HTERT RPE-1 (cell line): ENCODE results near the gene MYO6.
"Not testable (repeated sequence)": the region's sequence is repeated elsewhere in the genome, so short reads cannot be mapped to it uniquely, and the experiment has no call there.

ENCODE experiments used
- in situ Hi-C: fragments of 300-500 bp; cut with MboI; formaldehyde crosslinking; loops from 4 replicates; pipeline ENCODE4 v1.14.3; 2020; ENCODE audit warnings: low sequenced_read_pairs

Gene MYO6

DNA sequence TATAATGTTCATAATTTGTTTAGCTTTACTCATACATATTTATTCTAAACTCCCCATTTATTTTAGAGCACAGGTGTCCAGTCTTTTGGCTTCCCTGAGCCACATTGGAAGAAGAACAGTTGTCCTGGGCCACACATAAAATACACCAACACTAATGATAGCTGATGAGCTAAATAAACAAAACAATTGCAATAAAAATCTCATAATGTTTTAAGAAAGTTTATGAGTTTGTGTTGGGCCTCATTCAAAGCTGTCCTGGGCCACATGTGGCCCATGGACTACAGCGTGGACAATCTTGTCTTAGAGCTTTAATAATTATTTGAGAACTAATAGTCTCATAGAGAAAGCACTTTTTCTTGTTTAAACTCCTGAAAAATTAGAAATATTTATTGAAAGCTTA lies 131.3 kb downstream of the MYO6 start:
- in situ Hi-C loops: no loop called here

DNA sequence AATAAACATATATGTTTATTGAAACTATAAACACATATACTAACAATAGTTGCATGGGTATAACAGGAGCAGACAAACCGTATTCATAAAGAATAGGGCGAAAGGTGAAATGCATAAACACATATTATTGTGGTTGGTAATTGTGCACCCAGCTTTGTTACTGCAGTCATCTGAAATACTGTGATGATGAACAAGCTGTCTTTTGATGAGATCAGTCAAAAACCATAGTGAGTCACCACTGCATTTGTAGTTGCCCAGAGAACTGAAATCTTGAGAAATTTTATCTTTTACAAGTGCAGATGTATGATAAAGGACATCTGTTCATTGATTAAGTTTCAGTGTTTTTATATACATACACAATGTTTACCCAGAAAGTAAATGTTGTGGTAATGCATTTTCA lies 133.7 kb downstream of the MYO6 start:
- in situ Hi-C loops: no loop called here

DNA sequence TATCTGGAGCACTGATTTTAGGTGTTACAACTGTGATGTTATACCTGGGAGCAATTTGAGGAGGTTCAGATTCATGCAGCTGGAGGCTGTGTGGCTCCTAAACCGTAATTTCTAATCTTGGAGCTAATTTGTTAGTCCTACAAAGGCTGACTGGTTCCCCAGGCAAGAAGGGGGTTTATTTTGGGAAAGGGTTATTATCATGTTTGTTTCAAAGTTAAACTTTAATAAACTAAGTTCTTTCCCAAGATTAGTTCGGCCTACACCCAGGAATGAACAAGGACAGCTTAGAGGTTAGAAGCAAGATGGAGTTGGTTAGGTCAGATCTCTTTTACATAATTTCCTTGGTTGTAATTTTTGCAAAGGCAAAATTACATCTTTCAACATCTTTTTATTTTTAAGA lies 135.8 kb downstream of the MYO6 start:
- in situ Hi-C loops: no loop called here

DNA sequence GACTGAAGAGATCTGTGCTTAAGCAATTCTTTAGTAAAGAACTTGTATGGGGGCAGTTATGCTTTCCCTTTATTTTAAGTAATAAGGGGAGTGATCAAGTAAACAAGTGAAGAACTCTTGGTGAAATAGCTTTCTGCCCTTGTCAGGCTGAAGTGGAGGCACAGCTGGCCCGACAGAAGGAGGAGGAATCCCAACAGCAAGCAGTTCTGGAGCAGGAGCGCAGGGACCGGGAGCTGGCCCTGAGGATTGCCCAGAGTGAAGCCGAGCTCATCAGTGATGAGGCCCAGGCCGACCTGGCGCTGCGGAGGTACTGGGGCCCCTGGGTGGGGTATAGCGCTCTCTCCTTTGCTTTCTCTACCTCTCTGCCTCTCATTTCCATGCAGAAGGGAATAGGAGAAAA lies 143.3 kb downstream of the MYO6 start:
- in situ Hi-C loops: no loop called here

DNA sequence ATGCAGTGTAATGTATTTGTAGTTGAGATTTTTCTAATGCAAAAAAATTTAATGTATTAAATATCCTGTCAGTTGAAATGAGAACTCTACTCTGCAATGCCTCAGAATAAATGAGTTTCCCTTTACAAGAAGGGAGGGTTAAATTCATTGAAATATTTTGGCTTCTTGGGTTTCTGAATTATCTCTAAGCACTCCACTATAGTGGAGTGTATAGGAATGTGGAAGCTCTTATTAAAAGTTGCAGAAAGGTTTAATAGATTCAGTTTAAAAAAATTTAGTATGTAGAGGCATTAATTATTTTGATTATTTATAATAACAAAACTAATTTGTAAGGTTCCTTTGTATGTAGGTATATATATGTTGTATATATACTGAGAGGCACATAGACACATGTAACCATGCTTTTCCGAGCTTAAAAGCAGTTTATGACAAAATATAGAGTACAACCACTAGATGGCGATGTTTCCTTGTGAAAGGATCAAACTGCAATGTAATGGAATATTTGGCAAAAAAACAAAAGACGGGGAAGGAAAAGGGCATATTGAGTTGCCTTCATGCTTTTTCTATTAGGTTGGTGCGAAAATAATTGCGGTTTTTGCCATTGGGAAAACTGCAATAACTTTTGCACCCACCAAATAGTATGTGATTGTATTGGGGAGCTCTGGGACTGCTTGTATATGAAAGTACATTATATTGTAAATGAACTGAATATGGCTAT lies 144.2 kb downstream of the MYO6 start:
- in situ Hi-C loops: no loop called here

DNA sequence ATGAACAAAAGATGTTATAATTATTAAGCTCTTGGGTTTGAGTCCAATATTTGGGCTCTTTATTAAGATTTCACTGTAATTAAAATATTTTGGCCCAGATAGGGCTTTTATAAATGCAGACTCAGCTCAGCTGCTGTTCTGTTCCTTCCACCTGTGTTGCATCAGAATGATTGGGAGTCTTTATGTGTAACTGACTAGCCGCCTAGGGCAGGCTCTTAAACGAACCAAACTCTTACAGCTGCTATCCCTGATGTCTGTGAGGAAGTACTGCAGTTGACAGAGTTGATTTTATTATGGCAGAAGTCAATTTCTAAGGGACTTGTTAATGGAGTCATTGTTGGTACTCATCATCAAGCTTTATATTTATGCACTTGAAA lies 144.7 kb downstream of the MYO6 start:
- in situ Hi-C loops: no loop called here

DNA sequence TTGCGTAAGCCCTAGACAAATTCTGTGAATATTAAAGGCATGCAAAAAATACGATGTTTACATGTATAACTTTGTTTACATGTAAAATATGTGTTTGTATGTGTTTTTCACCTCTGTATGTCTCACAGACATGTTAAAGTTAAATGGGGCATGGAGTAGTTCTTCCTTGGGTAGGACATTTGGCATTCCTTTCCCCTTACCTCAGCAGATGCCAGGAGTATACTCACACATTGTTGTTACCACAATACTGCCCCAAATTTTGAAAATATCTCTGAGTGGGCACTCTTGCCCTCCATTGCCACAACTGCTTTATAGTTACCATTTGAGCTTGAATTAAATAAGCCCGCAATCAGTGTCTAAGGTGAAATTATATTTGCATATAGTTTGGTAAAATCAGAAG lies 147.5 kb downstream of the MYO6 start:
- in situ Hi-C loops: no loop called here

DNA sequence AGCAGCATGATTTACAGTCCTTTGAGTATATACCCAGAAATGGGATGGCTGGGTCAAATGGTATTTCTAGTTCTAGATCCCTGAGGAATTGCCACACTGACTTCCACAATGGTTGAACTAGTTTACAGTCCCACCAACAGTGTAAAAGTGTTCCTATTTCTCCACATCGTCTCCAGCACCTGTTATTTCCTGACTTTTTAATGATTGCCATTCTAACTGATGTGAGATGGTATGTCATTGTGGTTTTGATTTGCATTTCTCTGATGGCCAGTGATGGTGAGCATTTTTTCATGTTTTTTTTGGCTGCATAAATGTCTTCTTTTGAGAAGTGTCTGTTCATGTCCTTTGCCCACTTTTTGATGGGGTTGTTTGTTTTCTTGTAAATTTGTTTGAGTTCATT lies 151.2 kb downstream of the MYO6 start:
- in situ Hi-C loops: not testable (repeated sequence)

DNA sequence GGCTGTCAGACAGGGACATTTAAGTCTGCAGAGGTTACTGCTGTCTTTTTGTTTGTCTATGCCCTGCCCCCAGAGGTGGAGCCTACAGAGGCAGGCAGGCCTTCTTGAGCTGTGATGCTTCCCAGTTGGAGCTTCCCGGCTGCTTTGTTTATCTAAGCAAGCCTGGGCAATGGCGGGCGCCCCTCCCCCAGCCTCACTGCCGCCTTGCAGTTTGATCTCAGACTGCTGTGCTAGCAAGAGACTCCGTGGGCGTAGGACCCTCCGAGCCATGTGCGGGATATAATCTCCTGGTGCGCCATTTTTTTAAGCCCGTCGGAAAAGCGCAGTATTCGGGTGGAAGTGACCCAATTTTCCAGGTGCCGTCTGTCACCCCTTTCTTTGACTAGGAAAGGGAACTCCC lies 156.1 kb downstream of the MYO6 start:
- in situ Hi-C loops: not testable (repeated sequence)

DNA sequence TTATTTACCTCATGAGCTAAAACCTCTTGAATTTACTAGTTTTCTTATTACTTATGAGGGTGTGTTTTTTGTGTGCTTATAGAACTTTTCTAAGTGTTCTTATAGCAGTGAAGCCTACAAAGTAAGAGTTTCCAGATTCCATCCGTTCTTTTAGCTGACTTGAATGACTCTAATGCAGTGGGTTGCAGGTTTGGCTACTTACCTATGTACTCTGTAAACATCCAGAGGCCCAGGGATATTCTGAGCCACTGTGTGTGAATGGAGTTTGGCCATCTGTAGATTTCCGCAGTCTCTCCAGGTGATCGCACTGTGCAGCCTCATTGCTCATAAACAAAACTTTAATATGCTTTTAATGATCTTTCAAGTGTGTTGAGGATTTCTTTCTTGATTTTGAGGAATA lies 157.8 kb downstream of the MYO6 start:
- in situ Hi-C loops: no loop called here

DNA sequence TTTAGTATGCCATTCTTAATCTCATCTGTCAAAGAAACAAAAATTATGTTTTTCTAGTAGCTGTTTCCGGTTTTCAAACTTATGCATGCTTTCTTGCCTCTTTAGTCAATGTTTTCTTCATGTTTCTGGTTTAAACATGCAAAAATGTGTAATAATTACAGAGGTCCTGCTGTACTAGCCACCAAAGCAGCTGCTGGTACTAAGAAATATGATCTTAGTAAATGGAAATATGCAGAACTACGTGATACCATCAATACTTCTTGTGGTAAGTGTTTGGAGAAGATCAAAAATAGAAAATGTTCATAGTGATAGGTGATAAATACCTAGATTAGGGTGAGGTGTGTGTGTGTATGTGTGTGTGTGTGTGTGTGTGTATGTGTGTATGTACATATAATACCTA lies 158.4 kb downstream of the MYO6 start:
- in situ Hi-C loops: no loop called here

DNA sequence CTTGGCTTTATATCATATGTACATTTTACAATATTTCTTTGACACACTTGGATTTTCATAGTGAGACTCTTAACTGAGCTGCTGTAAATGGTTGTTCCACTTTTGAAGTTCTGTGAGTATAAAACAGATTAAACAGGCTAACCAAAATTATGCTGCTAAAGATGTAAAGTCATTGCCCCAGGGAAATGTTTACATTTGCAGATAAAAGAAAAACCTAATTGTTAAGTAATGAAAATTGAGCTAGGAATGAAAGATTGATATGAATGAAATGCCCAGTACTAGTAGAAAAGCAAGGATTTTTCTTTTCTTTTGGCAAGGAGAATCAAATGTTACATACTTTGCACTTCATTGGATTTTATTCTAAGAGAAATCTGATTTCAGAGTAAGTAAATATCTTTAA lies 164.0 kb downstream of the MYO6 start:
- in situ Hi-C loops: no loop called here

DNA sequence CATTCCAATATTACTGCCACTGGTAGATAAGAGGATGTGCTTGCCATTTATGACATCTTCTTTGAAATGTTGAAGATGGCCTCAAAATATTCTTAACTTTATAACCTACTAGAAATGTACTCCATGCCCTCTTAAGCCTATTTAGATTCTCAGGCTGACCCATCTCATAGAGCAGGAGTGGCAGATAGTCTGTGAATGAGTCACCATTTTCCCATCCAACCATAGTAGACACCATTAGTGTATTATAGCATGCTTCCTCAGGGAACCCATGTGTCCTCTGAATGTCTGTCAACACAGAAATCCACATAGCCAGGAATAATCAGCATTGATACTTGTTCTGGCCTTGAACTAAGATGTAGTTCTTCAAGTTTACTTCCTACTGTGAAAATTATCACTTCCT lies 173.2 kb downstream of the MYO6 start:
- in situ Hi-C loops: no loop called here

DNA sequence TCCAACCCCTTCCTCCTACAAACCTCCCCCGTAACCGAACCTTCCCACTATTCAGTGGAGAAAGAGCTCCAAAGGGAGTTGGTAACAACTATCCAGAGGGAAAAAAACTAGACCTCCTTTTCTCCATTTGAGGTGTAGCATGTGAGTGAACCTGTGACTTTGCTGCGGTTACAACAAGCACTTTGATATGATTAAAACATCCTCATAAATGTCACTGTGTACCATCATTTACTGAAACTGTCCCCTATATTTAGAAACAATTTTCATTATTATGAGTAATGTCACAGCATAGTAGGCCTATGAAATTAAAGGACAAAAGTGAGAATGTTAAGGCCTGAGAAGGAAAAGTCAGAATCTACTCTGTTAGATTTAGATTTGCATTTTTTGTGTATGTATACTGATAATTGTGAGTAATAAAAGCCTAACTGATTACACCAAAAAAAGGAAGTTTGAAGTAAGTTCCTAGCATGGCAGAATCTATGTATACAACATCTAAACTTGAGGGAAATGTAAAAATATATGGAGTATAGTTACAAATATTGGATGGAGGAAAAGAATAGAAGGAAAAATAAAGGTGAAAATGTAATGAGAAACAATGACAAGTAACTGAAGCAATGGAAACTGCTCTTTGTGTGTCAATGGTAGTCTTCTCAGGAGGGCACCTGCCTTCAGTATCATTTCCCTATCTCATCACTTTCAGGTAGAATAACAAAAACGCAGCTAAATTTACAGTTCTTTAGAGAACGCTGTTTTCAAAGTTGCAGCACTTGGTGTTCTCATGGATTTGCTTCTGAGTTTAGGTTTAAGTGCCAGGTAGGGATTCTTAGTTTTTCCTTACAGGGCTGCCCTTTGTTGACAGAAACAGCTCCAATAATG lies 177.5 kb downstream of the MYO6 start:
- in situ Hi-C loops: no loop called here

DNA sequence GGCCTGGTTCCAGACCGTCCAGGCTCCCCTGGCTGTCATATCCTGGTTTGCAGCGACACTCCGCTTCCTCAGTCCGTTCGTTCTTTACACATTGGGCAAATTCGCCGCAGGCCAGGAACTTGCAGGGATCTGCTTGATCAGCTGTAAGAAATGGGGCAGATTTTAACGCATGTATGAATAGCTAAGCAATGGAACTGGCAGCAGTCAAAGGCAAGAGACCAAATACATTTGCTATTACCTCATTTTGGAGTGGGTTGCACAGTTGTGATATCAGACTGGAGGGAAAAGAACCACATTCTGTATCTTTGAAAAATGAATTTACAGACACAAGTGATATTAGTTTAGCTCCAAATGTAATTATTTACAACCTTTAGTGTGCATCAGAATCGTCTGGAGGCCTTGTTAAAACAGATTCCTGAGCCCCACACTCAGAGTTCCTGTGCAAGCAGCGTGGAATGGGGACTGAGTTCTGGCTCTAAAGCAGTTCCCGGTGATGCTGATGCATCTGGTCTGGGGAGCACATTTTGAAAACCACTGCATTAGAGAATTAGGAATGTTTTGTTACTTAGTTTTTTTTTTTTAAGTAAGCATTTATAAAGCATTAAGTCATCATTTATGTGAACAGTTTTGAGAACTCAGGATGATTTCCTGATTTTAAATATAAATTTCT lies 182.1 kb downstream of the MYO6 start:
- in situ Hi-C loops: no loop called here

DNA sequence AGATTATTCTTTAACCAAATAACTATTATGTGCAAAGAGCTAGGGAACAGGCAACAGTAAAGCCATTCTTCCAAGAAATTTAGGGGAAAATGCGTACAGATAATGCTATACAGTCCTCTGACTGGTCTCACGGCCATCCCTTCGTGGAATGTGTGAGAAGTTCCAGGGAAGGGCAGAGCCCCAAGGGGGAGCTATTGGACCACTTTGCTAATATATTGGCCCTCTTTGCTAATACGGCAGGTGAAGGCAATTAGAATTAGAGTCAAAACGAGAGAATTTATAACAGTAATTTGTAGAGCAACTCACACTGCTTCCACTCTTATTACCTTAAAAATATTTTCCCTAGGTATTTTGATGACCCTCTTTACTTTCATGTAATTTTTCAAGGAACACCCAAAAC lies 183.0 kb downstream of the MYO6 start:
- in situ Hi-C loops: no loop called here

DNA sequence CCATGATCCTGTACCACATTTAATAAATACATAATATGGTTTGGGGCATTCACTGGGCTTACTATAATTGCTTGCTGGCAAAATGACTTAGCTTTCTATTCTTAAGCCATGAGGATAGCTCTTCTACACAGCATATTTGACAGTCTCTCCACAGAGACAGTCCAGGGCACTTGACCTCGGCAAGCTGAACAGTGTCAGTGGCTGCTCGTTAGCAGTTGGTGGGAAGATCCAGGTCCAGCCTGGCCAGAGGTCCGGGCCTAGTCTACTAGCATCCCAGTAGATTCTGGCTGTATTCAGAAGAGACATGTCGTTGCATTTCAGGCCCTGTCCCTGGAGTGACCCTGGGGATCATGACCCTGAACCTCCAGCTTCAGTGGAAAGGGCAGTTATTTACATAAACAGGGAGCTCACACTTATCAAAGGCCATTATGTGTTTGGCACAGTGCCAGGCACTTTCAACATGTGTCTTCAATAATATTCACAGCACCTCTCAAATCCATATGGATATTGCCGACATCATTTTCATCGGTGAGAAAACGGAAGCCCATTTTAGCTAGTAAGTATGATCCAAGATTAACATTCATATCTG lies 184.4 kb downstream of the MYO6 start:
- in situ Hi-C loops: no loop called here

DNA sequence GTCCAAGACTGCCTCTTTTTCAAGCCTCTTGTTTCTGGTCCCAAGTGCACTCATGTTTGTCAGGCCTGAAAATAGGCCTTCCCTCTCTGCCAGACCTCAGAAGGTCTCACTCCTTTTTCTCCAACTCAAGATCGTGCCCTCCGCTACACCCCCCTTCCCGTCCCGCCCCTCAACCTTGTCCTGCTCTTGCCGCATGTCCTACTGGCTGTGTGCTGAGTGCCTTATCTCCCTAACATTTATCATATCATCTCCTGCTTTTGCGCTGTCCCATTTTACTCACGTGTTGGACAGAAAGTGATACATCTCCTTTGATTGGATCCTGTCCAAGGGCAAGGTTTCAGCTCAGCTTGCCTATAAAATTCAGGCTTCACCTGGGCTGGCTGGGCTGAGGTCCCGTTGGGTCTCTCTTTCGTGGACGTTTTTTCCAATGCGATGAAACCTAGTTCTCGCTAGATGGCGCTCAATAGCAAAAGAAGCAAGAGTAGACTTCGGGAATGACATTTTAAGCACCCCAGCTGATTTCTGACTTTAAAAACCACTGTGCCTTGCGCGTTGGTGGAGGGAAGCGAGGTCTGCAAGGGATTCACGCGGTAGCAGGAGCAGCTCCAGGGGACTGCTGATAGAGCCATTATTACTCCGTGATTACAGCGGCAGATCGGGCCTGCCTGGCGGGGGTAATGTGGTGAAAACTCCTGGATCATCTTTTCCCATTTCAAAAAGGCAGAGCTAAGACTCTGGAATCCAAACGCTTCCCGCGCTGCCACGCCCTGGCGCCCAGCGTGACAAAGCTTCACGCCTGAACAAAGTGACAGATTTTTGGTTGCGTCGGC lies 185.8 kb downstream of the MYO6 start:
- in situ Hi-C loops: no loop called here

DNA sequence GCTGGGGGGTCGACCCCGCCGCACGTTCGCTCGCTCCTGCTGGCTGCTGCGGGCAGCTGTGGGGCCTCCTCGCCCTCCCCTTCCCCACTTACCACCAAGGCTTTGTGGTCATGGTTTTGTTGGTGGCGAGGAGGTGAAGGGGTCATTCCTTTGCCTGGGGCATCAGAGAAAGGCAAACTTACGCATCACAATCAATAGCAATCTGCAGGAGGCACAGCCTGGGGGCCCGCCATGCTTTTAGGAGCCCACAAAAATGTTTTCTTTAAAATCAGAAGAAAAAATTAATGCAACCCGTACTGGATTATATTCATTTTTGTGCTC lies 186.4 kb downstream of the MYO6 start:
- in situ Hi-C loops: no loop called here

DNA sequence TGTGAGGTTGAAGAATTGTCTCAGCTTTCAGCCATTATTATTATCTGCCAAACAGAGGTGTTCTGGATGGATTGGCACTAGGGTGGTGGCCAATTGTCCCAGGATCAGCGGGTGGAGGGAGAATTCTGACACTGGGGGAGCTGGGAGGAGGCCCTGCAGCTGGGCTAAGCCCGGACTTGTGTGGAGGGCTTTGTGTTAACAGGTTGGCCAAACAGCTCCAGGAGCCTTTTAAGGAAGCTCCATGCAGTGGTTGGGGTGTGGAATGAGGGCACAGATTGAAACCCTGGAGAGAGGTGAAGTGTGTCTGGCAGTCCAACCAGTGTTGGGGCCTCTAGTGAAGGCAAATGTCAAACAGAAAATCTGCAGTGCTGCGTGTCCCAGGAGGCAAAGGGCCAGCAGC lies 187.6 kb downstream of the MYO6 start:
- in situ Hi-C loops: no loop called here

DNA sequence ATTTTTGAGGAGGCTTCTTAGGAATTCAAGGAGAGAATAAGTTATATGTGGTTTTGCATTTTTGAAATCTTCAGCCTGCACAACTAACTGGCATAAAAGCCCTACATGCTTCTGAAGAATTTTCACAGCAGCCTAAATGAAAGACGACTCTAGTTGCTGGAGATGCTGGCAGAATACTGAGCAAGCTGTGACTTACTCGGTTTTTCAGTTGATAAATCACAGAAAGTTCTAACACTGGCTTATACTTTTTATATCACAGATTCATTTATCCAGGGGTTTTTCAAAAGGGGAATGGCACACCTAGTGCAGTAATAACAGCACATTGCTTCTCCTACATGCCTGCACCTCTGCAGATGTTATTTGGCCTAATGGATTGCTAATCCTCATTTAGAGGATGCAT lies 188.8 kb downstream of the MYO6 start:
- in situ Hi-C loops: no loop called here
